HG03432 (cell line): ENCODE measurements around the gene POLR3E.
"Not testable (repeated sequence)": the region's sequence is repeated elsewhere in the genome, so short reads cannot be mapped to it uniquely, and the experiment has no call there.

ENCODE experiments used
- ATAC-seq: cut with Tn5 transposase; IDR thresholded peaks from one replicate; pipeline ENCODE4 v1.9.1; 2021; ENCODE audit warnings: mild to moderate bottlenecking, moderate library complexity; ENCODE audit not compliant: unreplicated experiment

The POLR3E gene

DNA sequence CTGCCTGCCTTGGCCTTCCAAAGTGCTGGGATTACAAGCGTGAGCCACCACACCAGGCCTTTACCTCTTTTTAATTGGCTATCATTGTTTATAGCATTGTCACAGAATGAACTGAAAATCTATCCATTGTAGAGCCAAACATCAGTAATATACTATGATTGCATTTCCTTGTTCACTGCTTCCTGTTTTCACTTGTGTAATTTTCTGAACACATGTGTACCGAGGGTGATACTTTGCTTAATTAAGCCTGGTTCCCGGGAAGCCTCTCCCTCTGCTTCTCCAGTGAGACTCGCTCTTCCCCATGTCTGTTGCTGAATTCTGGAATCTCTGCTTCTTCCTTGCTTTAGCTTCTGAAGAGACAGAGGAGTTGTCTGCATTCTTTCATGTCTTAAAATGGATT lies 33.1 kb downstream of the POLR3E start:
- ATAC-seq, result no peak

DNA sequence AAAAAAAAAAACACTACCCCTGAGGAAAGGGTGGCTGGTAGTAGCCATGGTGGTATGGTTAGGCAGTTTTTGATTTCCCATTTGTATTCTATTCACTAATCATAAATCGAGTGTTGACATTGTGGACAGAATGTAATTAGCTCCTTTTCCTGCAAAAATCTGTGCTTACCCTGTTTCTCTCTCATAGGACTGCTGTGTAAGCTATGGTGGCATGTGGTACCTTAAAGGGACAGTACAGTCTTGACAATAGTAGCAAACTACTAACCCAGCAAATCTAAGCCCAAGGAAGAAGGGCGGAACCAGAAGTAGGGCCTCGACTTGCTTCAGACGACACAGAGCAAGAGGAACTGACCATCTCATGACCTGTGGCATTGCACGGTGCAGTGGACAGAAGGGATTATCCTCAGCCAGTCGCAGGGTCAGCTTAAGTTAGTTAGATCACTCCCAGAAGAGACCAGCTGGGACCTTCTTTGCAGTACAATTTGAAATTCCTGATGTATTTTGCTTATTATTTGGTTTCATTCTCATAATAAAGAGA lies 36.3 kb downstream of the POLR3E start:
- ATAC-seq, result no peak

DNA sequence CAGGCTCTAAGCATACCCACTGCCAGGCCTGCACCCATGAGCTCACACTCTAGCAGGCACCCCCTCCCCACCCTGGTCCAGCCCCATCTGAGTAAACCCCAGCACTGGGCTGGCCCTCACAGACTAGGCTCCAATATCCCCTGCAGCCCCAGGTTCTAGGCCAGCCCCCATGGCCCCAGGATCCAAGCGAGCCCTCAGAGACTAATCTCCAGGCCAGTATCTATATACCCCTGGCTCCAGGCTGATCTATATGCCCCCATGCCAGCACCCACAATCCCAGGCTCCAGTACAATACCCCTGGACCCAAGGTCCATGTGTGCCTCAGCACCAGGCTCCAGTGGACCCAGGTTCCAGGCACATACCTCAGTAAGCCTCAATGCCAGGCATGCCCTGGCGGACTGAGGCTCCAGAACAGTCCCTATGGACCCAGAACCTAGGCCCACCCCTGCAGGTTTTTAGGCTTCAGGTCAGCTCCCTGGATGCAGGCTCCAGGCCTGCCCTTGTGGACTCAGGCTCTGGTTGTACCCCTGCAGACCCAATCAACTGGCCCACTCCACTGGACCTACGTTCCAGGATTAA lies 38.5 kb downstream of the POLR3E start:
- ATAC-seq, result no peak

DNA sequence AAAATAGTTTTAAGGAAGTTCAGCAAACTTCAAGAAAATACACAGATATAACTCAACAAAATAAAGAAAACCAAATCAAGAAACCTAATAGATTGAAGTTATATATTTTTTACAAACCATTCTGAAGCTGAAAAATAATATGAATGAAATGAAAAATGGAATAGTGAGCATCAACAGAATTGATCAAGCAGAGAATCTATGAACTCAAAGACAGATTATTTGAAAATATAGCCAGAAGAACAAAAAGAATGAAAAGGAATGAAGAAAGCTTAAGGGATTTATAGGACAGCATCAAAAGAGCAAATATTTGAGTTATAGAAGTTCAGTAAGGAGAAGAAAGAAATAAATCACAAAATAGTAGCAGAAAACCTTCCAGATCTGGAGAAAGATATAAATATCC lies 39.4 kb downstream of the POLR3E start:
- ATAC-seq, result no peak

DNA sequence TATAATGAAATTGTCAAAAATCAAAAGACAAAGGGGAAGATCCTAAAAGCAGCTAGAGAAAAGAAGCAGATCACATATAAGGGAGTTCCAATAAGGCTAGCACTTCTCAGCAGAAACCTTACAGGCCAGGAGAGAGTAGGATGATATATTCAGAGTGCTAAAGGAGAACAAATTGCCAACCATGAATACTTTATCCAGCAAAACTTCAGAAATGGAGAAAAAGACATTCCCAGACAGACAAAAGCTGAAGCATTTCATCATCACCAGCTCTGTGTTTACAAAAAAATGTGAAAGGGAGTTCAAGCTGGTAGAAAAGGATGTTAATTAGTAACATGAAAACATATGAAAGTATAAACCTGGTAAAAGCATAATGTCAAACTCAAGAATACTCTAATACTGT lies 39.8 kb downstream of the POLR3E start:
- ATAC-seq, result no peak

DNA sequence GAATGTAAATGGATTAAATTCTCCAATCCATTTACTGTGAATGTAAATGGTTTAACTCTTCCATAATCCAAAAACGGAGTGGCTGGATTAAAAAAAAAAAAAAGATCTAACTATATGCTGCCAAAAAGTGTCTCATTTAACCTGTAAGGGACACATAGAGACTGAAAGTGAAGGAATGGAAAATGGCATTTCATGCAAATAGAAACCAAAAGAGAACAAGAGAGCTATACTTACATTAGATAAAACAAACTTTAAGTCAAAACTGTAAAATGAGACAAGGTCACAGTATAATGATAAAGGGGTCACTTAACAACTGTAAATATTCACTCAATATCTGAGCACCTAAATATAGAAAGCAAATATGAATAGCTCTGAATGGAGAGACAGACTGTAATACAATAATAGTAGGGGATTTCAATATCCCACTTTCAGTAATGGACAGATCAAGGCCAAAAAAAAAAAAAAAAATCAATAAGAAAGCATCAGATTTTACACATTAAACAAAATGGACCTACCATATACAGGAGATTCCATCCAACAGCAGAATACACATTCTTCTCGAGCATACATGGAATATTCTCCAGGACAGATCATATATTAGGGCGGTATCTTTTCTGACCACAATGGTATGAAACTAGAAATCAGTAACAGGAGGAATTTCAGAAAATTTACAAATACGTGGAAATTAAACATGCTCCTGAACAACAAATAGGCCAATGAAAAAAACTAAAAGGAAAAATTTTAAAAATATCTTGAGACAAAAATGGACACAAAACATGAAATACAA lies 40.8 kb downstream of the POLR3E start:
- no peak for ATAC-seq

DNA sequence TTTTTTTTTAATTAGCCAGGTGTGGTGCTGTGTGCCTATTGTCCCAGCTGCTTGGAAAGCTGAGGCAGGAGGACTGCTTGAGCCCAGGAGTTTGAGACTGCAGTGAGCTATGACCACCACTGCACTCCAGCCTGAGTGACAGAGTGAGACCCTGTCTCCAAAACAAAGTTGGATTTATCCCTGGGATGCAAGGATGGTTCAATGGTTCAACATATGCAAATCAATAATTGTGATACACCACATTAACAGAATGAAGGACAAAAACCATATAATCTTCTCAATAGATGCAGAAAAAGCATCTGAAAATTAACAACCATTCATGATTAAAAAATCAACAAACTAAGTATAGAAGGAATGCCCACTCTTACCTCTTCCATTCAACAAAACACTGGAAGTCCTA lies 43.7 kb downstream of the POLR3E start:
- ATAC-seq, result no peak

DNA sequence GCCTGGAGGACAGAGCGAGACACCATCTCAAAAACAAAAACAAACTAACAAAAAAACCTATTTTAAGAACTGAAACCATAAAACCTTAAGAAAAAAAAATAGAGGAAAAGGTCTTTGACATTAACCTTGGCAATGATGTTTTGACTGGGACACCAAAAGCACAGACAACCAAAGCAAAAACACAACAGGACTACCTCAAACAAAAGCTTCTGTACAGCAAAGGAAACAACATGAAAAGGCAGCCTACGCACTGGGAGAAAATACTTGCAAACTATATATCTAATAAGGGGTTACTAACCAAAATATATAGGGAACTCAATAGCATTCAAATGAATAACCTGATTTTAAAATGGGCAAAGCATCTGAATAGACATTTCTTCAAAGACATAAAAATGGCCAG lies 44.9 kb downstream of the POLR3E start:
- ATAC-seq, result no peak

DNA sequence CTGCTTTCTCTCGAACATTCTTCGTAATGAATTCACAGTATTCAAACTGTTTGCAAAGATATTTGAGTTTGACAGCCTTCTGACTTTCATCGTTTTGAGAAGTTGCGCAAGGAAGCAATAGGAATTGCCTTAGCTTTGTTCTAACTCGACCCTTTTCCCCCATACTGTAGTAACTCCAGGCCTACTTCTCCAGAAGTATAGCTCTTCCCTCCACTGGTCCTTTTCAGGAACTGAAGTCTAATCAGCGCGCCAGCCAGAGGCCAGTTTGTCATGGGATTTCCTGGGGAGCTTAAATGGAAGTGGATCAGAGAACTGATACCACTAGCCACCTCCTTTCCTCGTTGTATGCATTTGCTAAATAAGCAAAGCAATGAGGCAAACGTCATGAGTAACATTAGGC lies 49.3 kb downstream of the POLR3E start:
- ATAC-seq, result no peak

DNA sequence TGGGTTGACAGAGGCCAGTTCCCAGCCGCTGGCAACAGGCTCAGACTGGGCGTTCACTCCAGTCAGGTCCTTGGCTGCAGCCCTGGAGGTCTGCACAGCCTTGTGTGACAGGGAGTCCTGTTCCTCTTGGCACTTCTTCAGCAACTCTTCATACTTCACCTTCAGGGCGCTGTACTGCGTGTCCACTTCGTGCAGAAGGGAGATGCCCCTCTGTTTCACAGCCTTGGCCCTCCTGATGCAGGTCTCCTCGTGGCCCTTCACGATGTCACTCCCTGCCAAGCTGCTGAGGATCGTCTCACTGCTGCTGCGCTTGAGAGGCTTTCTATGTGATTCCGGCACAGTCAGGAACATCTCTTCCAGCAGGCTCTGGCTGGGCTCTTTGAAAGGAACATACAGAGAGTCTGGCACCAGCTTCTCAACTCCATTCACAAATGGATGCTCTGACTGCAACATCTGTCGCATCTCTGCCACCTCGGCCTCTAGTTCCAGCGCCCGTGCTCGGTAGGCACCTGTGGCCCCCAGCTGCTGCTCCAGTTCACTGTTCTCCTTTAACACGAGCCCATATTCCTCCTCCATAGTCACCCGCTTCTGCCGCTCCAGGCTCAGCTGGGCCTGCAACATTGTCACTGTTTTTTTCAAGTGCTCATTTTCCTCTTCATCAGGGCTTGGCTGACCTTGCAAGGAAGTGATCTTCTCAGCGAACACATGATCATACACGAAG lies 50.1 kb downstream of the POLR3E start:
- ATAC-seq, result no peak

DNA sequence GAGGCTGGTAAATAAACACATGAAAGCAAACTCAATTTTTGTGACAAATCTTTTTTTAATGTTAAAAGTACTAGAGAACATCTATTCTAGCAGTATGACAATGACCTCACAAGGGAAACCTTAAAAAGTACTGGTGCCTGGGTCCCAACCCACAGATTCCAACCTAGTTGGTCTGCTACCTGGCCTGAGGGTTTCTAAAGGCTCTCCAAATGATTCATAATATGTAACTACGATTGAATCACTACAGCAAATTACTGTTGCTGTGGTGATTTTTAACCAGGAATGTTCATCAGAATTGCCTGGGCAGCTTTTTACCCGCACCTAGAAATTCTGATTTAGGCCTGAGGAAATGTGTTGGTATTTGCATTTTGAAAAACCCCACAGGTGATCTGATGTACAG lies 51.1 kb downstream of the POLR3E start:
- no peak for ATAC-seq

DNA sequence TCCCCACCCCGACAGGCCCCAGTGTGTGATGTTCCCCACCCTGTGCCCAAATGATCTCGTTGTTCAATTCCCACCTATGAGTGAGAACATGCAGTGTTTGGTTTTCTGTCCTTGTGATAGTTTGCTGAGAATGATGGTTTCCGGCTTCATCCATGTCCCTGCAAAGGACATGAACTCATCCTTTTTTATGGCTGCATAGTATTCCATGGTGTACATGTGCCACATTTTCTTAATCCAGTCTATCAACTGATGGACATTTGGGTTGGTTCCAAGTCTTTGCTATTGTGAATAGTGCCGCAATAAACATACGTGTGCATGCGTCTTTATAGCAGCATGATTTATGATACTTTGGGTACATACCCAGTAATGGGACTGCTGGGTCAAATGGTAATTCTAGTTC lies 53.8 kb downstream of the POLR3E start:
- ATAC-seq, result not testable (repeated sequence)

DNA sequence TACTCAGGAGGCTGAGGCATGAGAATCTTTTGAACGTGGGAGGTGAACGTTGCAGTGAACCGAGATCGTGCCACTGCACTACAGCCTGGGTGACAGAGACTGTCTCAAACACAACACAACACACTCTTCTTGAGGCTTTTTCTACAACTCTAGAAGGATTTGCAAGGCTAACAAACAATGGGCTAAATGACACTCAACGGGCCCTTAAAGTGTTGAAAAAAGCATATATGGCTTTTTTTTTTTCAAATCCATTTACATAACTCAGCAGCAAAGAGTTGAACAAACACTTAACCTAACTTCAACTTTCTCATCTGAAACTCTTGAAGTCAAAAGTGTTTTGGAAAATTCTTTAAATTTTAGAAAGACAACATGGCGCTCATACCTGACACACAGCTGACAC lies 54.9 kb downstream of the POLR3E start:
- ATAC-seq, result no peak

DNA sequence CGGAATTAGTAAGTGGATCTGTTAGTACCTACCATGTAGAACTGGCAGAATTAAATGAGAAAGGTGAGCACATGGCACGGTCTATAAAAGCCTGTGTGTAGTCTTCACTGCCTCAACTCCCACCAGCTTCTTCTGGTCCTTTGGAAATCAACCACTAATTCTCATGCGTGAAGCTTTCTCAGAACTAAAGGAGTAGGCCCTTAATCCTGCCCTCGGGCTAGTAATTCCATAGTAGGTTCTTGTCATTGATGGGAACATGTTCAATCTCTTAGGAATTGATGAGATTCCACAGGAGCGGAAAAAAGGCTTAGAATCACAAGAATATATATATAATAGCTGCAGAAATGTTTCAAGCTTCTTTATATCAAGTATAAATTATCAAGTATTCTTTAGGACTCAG lies 55.5 kb downstream of the POLR3E start:
- no peak for ATAC-seq

DNA sequence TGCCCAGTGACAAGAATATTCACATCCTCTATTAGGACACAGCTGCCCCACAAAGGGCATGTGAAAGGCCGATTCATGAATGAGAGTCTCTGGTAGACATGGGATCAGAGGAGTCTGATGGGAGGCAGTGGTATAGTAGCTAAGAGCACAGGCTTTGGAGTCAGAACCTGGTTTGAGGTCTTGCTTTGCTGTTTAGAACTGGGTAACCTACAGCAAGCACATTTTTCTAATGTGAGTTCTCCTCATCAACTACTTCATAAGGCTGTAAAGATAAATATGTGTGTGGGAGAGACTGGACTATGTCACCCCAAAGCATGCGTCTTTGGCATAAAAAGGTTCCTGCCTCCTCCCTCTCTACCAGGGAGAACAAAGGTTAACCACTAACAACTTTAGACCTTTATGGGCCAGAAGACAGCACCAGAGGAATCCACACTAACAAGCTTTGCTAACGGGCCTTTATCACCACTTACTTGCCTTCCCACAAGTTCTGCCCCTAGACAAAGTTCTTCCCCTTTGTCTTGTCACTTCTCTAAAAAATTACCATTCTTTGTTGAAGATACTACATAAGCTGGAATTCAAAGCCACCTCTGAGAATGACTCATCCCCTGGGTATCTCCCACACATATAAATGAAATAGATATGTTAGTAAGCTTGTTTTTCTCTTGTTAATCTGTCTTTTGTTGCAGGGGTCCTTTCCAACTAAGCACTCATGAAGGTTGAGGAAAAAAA lies 56.1 kb downstream of the POLR3E start:
- ATAC-seq, result no peak

DNA sequence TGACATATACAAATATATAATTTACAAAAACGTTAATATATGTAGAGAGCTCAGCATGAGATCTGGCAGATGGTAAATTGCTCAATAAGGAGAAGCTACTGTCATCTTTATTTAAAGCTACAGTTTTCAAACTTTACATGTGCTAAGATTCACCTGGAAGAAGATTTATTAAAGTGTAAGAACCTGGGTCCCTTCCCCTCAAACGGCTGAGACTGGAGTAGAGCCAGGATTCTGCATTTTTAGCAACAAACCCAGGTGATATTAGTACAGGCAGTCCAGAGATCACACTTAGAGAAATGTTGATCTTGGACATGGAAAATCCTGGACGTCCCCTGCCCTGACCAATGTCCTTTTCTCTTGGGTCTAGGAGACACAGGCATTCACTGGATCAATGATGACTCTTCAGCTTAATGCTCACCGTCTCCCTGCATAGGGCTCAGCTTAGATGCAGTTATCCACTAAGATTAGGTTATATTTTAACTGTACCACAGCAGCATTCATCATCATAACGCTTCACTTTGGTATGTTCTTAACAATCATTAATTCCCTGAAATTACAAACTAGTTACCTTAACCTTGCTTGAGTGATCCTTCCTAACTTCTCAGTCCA lies 56.8 kb downstream of the POLR3E start:
- ATAC-seq, result no peak

DNA sequence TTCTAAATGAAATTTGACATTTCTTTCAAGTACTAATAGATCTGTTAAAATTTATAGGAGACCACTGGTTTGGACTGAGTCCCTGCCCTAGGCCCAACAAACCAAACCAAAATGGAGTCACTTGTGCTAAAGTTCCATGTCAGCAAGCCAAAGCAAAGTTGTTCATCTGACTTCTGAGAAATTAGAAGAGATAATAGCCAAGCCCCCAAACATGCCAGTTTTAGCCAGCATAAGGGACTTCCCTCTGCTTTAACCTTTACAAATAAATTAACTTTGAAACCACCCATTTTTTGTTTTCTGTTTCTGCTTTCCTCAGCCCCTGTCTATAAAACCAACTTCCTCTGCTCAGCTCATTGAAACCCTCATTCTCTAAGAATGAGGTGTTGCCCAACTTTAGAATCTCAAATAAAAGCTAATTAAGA lies 58.3 kb downstream of the POLR3E start:
- ATAC-seq, result no peak

DNA sequence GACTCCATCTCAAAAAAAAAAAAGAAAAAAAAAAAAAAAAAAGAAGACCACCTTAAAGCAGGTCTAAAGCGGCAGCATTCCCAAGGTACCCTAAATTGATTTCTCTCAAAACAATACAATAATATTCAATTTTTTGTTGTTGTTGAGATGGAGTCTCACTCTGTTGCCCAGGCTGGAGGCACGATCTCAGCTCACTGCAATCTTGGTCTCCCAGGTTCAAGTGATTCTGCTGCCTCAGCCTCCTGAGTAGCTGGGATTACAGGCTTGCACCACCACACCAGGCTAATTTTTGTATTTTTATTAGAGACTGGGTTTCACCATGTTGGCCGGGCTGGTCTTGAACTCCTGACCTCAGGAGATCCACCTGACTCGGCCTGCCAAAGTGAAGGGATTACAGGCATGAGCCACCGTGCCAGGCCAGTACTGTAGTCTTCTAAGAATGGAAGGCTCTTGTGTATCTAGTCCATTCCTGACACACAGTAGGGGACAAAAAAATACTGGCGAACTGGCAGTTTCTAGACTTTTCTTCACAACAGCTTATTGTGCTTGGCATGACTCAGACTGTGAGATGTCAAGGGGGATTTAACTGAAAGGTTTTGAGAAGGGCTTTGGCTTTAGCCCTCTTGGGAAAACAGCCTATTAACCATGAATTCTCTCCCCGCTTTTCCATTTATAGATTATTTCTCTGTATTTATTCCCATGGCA lies 59.9 kb downstream of the POLR3E start:
- ATAC-seq, result peak; percentile 27

DNA sequence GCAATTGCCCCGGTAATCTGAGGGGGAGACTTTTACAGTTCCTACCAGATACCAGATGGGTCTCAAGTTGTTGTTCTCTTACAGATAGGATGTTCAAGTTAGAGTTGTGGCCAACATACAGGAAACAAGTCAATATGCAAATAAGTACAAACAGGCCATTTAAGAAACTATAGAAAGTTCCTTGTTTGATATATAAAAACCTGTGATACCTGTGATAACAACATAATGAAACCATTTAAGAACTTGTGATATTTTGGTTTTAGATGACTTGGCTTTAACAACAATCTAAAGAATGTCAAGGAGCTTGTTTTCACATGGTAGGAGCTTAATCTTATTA lies 60.4 kb downstream of the POLR3E start:
- ATAC-seq, result peak; percentile 60

DNA sequence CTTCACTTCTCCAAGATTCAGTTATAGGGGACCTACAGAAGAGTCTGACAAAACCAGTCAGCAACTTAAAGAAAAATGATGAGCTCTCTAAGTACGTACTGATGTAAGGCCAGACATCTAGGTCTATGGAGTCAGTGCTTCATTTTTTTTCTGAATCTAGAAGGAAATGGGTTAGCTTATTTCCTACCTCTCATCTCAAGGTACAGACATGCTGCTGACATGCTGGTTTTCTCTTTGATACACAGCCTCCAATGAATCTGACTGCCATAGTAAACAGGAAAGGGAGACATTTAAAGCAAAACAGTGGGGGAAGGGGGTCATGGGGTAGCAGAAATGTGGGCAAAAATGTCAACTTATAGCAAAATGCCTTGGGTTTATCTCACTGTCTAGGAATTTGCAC lies 60.8 kb downstream of the POLR3E start:
- ATAC-seq, result peak; percentile 9
